HepG2 (cell line): Measurements from ENCODE around the gene CNBD2. TPM values are rescaled to one million over a fixed set of nuclear protein-coding genes. Genes with fewer than 3 reads are reported as not detected.

Experiments used
- ATAC-seq: fragments of 200-7000 bp; cut with Tn5 transposase; 3 replicates; pipeline ENCODE4 v1.9.1; 2020; ENCODE audit warnings: mild to moderate bottlenecking, moderate library complexity
- BruUV-seq: library from RNA; stranded (reverse); fragments of 400-500 nt; replicated peaks from 2 replicates; lab custom pipeline; 2021; lab: Mats Ljungman, UMichigan
- CTCF ChIA-PET: fragments of 300-600 bp; formaldehyde crosslinking; extraction: SDS; loops from one replicate; lab custom pipeline; 2021; ENCODE audit warnings: low total read pairs, inconsistent platforms, low intra/inter-chr PET ratio; lab: Yijun Ruan, JAX
- POLR2A ChIA-PET: fragments of 350-600 bp; sonication (Branson Sonifier 250); formaldehyde crosslinking; loops from one replicate; lab custom pipeline; 2020; ENCODE audit warnings: antibody characterized with exemption, inconsistent platforms; lab: Yijun Ruan, JAX
- DNase-seq: peaks from one replicate; pipeline ENCODE4 v3.0.0-alpha.2; 2015; ENCODE audit warnings: low spot score
- FAIRE-seq: peaks from 3 replicates; lab custom pipeline; 2011; peaks lifted over from hg19 to GRCh38; lab: Jason Lieb, UNC
- H2AFZ ChIP-seq: one replicate; pipeline ENCODE4 v1.6.1; 2011; ENCODE audit warnings: low read length, inconsistent platforms
- H3K27ac ChIP-seq: fragments of 300-600 bp; 3 replicates; pipeline ENCODE4 v1.8.0; 2011; ENCODE audit warnings: mixed run types, mild to moderate bottlenecking, mixed read lengths, low read length, inconsistent platforms; ENCODE audit not compliant: insufficient read depth; ENCODE audit errors: extremely low read length
- H3K27me3 ChIP-seq, 2 experiments: fragments of 200-600 bp in 1 of 2; 2 replicates in 1 of 2; 3 replicates in 1 of 2; pipeline versions ENCODE4 v1.6.0 to v1.8.0; 2011; ENCODE audit warnings: low read length in 2 of 2, mild to moderate bottlenecking in 2 of 2, moderate library complexity in 2 of 2, inconsistent platforms in 1 of 2; ENCODE audit not compliant: insufficient read depth in 2 of 2, control insufficient read depth in 1 of 2
- H3K36me3 ChIP-seq, 2 experiments: fragments of 200-600 bp in 1 of 2; replicated peaks in 1 of 2; 2 replicates in 1 of 2; 3 replicates in 1 of 2; pipeline versions ENCODE4 v1.5.1 to v1.8.0; 2011; ENCODE audit warnings: low read length in 2 of 2, inconsistent platforms in 1 of 2; ENCODE audit not compliant: insufficient read depth in 2 of 2, control insufficient read depth in 1 of 2
- H3K4me1 ChIP-seq: 2 replicates; pipeline ENCODE4 v1.5.1; 2012; ENCODE audit warnings: low read length, inconsistent platforms; ENCODE audit not compliant: insufficient read depth
- H3K4me2 ChIP-seq: 2 replicates; pipeline ENCODE4 v1.6.0; 2011; ENCODE audit warnings: low read depth, low read length, inconsistent platforms
- H3K4me3 ChIP-seq, 3 experiments: fragments of 200-600 bp in 1 of 3; sonication (generic), shearing (Covaris generic) in 1 of 3; replicated peaks in 1 of 3; 2 replicates each; pipeline ENCODE4 v1.5.1; 2011 to 2016; ENCODE audit warnings: low read length in 3 of 3, inconsistent platforms in 2 of 3, low read depth in 2 of 3, mild to moderate bottlenecking in 2 of 3, control low read depth in 1 of 3, mixed read lengths in 1 of 3; ENCODE audit not compliant: insufficient read depth in 1 of 3
- H3K79me2 ChIP-seq: one replicate; pipeline ENCODE4 v1.6.1; 2011; ENCODE audit warnings: low read length, inconsistent platforms; ENCODE audit not compliant: insufficient read depth
- H3K9ac ChIP-seq: 2 replicates; pipeline ENCODE4 v1.6.0; 2011; ENCODE audit warnings: mild to moderate bottlenecking, low read depth, low read length, inconsistent platforms; ENCODE audit not compliant: insufficient read depth
- H3K9me3 ChIP-seq: 2 replicates; pipeline ENCODE4 v1.5.1; 2012; ENCODE audit warnings: mild to moderate bottlenecking, low read length
- H4K20me1 ChIP-seq: 2 replicates; pipeline ENCODE4 v1.6.0; 2011; ENCODE audit warnings: inconsistent platforms, mild to moderate bottlenecking, low read length, moderate library complexity; ENCODE audit not compliant: insufficient read depth
- CBFB ChIP-seq: sonication (generic); formaldehyde crosslinking; IDR thresholded peaks from 2 replicates; pipeline ENCODE4 v1.4.0; 2020; ENCODE audit warnings: missing genetic modification reagents
- IRF2 ChIP-seq: IDR thresholded peaks from 2 replicates; pipeline ENCODE4 v1.6.1; 2018; ENCODE audit warnings: missing genetic modification reagents, missing compliant biosample characterization
- POLR2AphosphoS5 ChIP-seq: IDR thresholded peaks from 2 replicates; pipeline ENCODE4 v1.6.1; 2012; ENCODE audit warnings: low read depth, low read length
- REPIN1 ChIP-seq: sonication (generic); formaldehyde crosslinking; IDR thresholded peaks from 2 replicates; pipeline ENCODE4 v1.8.0; 2022; ENCODE audit warnings: missing genetic modification reagents, low read depth, mild to moderate bottlenecking, borderline replicate concordance
- ZFP62 ChIP-seq: sonication (generic); formaldehyde crosslinking; IDR thresholded peaks from 2 replicates; pipeline ENCODE4 v1.4.0; 2020; ENCODE audit warnings: missing genetic modification reagents
- ZNF282 ChIP-seq: fragments of 450-650 bp; IDR thresholded peaks from 2 replicates; pipeline ENCODE4 v1.6.1; 2018; ENCODE audit not compliant: partially characterized antibody
- ZNF510 ChIP-seq: sonication (generic); formaldehyde crosslinking; IDR thresholded peaks from 2 replicates; pipeline ENCODE4 v1.4.0; 2020; ENCODE audit warnings: low read depth, mild to moderate bottlenecking, missing genetic modification reagents
- WGBS: methylation state at CpG from one replicate; pipeline ENCODE4 v1.1.6; 2017; ENCODE audit warnings: low lambda C conversion rate; 5-methylcytosine and 5-hydroxymethylcytosine counted together
- in situ Hi-C: cut with HindIII; loops from 2 replicates; pipeline ENCODE4 v1.10.0; 2017; ENCODE audit warnings: low pct_unique_long_range_greater_than_20kb; ENCODE audit not compliant: extremely low pct_ligation_motif_present
- intact Hi-C: fragments of 100-400 bp; cut with micrococcal nuclease; formaldehyde crosslinking; loops from one replicate; pipeline ENCODE4 v1.10.0; 2022; ENCODE audit not compliant: unreplicated experiment
- polyA plus RNA-seq, 8 experiments: library from polyadenylated mRNA; depleted of rRNA in 3 of 8; stranded (reverse) in 7 of 8; unstranded in 1 of 8; fragments of >200 nt; fragmentation: Illumina TruSeq in 4 of 8; extraction: Trizol in 4 of 8; gene quantifications; 2 replicates each; pipeline versions ENCODE4 v1.2.1 to v1.2.3, GENCODE V29; 2011 to 2016; ENCODE audit warnings: low read depth in 4 of 8, missing spikeins in 1 of 8, mixed read lengths in 1 of 8; ENCODE audit not compliant: insufficient read depth in 1 of 8
- total RNA-seq, 5 experiments: library from RNA; depleted of rRNA; stranded (reverse); fragments of >200 nt; fragmentation: Illumina TruSeq; extraction: Trizol; gene quantifications; 2 replicates each; pipeline ENCODE4 v1.2.3, GENCODE V29; 2016; ENCODE audit warnings: low read depth in 1 of 5
- TF ChIP-seq, protein P1 (sequence below): sonication (generic); formaldehyde crosslinking; IDR thresholded peaks from 2 replicates; pipeline ENCODE4 v1.4.0; 2020; ENCODE audit warnings: missing genetic modification reagents
- TF ChIP-seq, protein P2 (sequence below): sonication (generic); formaldehyde crosslinking; IDR thresholded peaks from 2 replicates; pipeline ENCODE4 v1.5.1; 2020; ENCODE audit warnings: missing genetic modification reagents, mild to moderate bottlenecking, borderline replicate concordance

CNBD2 gene
- total and polyA plus RNA-seq, 2 of the 13 experiments (the other 11 are each of a cell fraction or from before 2014, with no cell fraction given) = 12.4 to 22.8 TPM

DNA sequence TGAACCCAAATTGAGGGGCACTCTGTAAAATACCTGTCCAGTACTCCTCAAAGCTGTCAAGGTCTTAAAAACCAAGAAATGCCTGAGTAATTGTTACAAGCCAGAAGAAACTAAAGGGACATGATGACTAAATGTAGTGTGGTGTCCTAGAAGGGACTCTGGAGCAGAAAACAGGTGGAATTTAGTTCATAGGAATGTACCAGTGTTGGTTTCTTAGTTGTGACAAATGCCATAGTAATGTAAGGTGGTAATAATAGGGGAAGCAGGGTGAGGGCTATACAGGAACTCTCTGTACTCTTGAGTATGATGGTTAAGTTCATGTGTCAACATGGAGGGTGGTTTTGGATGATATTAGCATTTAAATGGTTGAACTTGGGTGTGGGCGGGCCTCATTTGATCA lies 92.3 kb downstream of the CNBD2 start:
- ChIA-PET CTCF (no interaction called here), POLR2A (no interaction called here)
- DNase-seq (no peak), ATAC-seq (no peak), FAIRE-seq (no peak)
- no TSS peak for BruUV-seq
- no peaks in the 10 kb centered on the region; a peak in 2 of 5 replicates for H3K27me3 ChIP-seq
- no peak overlapping the region for H2AFZ ChIP-seq
- H3K27ac ChIP-seq = no peak overlapping the region
- TF ChIP-seq REPIN1 (CRISPR knock-in tag) = no peak
- no peak for TF ChIP-seq ZNF282
- TF ChIP-seq, protein P1, sequence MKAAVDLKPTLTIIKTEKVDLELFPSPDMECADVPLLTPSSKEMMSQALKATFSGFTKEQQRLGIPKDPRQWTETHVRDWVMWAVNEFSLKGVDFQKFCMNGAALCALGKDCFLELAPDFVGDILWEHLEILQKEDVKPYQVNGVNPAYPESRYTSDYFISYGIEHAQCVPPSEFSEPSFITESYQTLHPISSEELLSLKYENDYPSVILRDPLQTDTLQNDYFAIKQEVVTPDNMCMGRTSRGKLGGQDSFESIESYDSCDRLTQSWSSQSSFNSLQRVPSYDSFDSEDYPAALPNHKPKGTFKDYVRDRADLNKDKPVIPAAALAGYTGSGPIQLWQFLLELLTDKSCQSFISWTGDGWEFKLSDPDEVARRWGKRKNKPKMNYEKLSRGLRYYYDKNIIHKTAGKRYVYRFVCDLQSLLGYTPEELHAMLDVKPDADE (CRISPR knock-in tag) = no peak
- no peak for TF ChIP-seq IRF2
- TF ChIP-seq, protein P2, sequence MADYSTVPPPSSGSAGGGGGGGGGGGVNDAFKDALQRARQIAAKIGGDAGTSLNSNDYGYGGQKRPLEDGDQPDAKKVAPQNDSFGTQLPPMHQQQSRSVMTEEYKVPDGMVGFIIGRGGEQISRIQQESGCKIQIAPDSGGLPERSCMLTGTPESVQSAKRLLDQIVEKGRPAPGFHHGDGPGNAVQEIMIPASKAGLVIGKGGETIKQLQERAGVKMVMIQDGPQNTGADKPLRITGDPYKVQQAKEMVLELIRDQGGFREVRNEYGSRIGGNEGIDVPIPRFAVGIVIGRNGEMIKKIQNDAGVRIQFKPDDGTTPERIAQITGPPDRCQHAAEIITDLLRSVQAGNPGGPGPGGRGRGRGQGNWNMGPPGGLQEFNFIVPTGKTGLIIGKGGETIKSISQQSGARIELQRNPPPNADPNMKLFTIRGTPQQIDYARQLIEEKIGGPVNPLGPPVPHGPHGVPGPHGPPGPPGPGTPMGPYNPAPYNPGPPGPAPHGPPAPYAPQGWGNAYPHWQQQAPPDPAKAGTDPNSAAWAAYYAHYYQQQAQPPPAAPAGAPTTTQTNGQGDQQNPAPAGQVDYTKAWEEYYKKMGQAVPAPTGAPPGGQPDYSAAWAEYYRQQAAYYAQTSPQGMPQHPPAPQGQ (CRISPR knock-in tag) = no peak
- TF ChIP-seq ZFP62 = no peak
- no peak for TF ChIP-seq ZNF510 (CRISPR knock-in tag)
- TF ChIP-seq POLR2AphosphoS5 = no peak
- TF ChIP-seq CBFB (CRISPR knock-in tag) = no peak
- H3K9me3 ChIP-seq = no peaks in the 10 kb centered on the region
- H4K20me1 ChIP-seq = no peaks in the 10 kb centered on the region
- no peak overlapping the region for H3K4me3 ChIP-seq
- no peak overlapping the region for H3K9ac ChIP-seq
- H3K79me2 ChIP-seq = no peaks in the 10 kb centered on the region
- in situ Hi-C loops (no loop called here), intact Hi-C loops (no loop called here)
- no peak overlapping the region for H3K4me2 ChIP-seq
- peaks cover 31% of the 10 kb centered on the region for H3K4me1 ChIP-seq
- WGBS = 8% methylated on average over 1 of the region's 1 CpG
- H3K36me3 ChIP-seq = no peaks in the 10 kb centered on the region
